NCI-H748 (cell line): ENCODE results near the gene MUTYH.
"Not testable (repeated sequence)": the region's sequence is repeated elsewhere in the genome, so short reads cannot be mapped to it uniquely, and the experiment has no call there.

Experiments used
- DNase-seq: peaks from one replicate; lab custom pipeline; 2025; ENCODE audit not compliant: unreplicated experiment; lab: John Stamatoyannopoulos, UW

MUTYH gene

GRCh38 chr1:45339789-45340558, at the start of gene MUTYH, which contains the start of gene TOE1:
Gene MUTYH, minus strand, starts transcription at chr1:45340440. Its CDS starts 5,935 bp downstream, at chr1:45334505.
Gene TOE1, plus strand, starts transcription at chr1:45340170. Its CDS starts 83 bp downstream, at chr1:45340253.
- DNase-seq: peak; percentile 96

GRCh38 chr1:45386219-45386618, 46.0 kb upstream of the MUTYH start:
- DNase-seq: no peak

- peak; percentile 53 for DNase-seq
Observed at GRCh38 chr1:45385302-45385701, 45.1 kb upstream of the MUTYH start.

- not testable (repeated sequence) for DNase-seq
Observed at GRCh38 chr1:45384213-45384612, 44.0 kb upstream of the MUTYH start.

- no peak for DNase-seq
Observed at GRCh38 chr1:45383191-45383590, 43.0 kb upstream of the MUTYH start.

- DNase-seq: no peak
Observed at GRCh38 chr1:45381243-45381642, 41.0 kb upstream of the MUTYH start.

- DNase-seq: no peak
Observed at GRCh38 chr1:45380730-45381129, 40.5 kb upstream of the MUTYH start.

- no peak for DNase-seq
Observed at GRCh38 chr1:45380125-45380524, 39.9 kb upstream of the MUTYH start.

GRCh38 chr1:45379524-45379923, 39.3 kb upstream of the MUTYH start:
- DNase-seq: no peak

- no peak for DNase-seq
Observed at GRCh38 chr1:45378184-45378583, 37.9 kb upstream of the MUTYH start.

- no peak for DNase-seq
Observed at GRCh38 chr1:45375104-45376090, 35.2 kb upstream of the MUTYH start.

- DNase-seq: no peak
Observed at GRCh38 chr1:45373573-45373972, 33.3 kb upstream of the MUTYH start.

GRCh38 chr1:45370575-45370974, 30.3 kb upstream of the MUTYH start:
- no peak for DNase-seq

GRCh38 chr1:45365051-45365450, 24.8 kb upstream of the MUTYH start:
- no peak for DNase-seq

GRCh38 chr1:45364294-45364693, 24.1 kb upstream of the MUTYH start:
- DNase-seq: no peak

GRCh38 chr1:45360981-45361380, 20.7 kb upstream of the MUTYH start:
- not testable (repeated sequence) for DNase-seq

- peak; percentile 49 for DNase-seq
Observed at GRCh38 chr1:45359882-45360513, 19.8 kb upstream of the MUTYH start.

- no peak for DNase-seq
Observed at GRCh38 chr1:45356186-45356585, 15.9 kb upstream of the MUTYH start.

- no peak for DNase-seq
Observed at GRCh38 chr1:45355683-45356082, 15.4 kb upstream of the MUTYH start.

GRCh38 chr1:45354838-45355237, 14.6 kb upstream of the MUTYH start:
- DNase-seq: no peak

GRCh38 chr1:45353685-45354084, 13.4 kb upstream of the MUTYH start:
- DNase-seq: no peak
